Activated CD4-positive, alpha-beta T cell treated with anti-CD3 and anti-CD28 coated beads, Interleukin-10, Interleukin-2, amounts not matched to agents 100 ng/mL and 50 ng/mL, durations not matched to agents 16 hours and 8 hours (primary cell): ENCODE data around the gene CTCF.

Source experiments
- DNase-seq: peaks from one replicate; pipeline ENCODE4 v3.0.0-alpha.2; 2020

CTCF gene

DNA sequence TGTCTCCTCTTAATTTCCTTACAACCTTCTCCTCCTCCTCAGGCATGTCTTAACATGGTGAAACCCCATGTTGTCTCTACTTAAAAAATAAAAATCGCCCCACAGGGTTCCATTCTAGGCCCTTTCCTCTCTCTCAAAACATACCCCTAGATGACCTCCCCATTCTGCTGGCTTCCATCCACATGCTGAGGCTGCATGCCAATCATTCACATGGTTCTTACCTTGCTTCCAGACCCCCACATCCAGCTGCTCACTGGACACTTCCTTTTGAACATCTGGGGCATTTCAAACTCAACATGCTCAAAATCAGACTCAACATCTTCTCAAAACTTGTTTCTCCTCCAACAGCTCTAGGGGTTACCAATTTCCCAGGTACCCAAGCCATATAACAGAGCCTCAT lies 12.4 kb upstream of the CTCF start:
- no peak for DNase-seq

DNA sequence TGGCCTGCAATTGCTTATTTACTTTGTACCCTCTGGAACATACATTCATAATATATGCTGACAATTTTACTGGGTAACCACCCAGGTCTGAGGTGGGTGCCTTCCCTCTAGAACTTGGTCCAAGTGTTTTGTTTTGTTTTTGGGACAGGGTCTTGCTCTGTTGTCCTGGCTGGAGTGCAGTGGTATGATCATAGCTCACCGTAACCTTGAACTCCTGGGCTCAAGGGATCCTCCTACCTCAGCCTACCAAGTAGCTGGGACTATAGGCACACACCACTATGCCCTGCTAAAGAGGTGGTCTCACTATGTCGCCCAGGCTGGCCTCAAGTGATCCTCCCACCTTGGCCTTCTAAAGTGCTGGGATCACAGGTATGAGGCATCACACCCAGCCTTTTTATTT lies 11.2 kb upstream of the CTCF start:
- DNase-seq: no peak

DNA sequence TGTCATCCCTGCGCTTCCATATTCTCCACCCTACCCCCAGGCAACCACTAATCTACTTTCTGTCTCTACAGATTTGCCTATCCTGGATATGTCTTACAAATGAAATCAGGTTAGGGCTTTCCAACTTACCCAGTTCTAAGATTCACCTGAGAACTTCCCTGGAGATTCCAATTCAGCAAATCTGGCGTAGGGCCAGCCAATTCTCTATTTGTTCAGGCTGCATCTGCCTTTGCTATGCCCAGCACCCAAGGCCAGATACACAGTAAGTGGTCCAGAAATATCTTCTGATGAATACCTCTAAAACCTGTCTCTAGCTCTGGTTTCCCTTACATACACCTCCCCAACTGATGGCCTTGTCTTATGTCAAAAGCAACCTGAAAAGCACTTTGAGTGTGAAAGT lies 10.4 kb upstream of the CTCF start:
- DNase-seq: no peak

DNA sequence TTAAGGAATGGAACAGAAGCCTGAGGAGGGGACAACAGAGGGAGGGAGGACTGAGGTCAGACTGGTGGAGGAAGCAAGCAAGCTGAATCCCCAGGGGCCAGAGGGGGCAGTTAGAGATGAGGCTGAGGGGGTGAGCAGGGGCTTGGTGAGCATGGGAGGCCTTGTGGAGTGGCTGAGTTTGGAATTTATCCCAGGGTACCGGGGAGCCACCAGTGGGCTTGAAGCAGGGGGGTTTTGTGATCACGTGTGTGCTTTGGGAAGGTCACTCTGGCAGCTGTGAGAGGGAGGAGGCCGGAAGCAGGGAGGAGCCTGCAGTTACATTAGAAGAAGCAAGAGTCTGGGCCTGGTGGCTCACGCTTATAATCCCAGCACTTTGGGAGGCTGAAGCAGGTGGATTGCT lies 9.8 kb upstream of the CTCF start:
- no peak for DNase-seq

DNA sequence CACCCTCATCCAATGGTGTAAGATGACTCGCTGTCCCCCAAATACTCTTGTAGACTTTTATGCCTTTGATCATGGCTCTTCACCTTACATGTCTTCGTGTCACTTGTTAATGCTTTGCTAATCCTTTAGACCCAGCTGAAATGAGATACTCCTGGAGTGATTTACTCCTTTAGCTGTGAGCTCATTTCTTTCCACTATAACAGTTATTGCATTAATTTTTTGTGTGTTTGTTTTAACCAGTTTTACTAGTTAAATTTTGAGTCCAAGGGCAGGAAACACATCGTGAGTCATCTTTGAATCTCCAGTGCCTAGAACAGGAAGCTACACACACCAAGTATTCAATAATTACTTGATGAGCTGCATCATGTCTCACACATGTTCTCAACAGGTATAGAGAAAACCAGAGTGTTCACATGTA lies 6.5 kb upstream of the CTCF start:
- peak; percentile 84 for DNase-seq

DNA sequence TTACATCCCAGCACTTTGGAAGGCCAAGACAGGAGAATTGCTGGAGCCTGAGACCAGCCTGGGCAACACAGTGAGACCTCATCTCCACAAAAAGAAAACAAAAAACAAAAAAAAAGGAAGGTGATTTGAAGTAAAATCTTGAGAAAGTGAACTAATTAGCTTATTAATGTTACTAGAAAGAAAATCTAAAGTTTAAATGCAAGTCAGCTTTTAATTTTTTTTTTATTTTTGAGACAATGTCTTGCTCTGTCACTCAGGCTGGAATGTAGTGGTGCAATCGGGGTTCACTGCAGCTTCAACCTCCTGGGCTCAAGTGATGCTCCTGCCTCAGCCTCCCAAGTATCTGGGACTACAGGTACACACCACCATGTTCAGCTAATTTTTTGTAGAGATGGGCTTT lies 3.5 kb upstream of the CTCF start:
- DNase-seq: no peak

DNA sequence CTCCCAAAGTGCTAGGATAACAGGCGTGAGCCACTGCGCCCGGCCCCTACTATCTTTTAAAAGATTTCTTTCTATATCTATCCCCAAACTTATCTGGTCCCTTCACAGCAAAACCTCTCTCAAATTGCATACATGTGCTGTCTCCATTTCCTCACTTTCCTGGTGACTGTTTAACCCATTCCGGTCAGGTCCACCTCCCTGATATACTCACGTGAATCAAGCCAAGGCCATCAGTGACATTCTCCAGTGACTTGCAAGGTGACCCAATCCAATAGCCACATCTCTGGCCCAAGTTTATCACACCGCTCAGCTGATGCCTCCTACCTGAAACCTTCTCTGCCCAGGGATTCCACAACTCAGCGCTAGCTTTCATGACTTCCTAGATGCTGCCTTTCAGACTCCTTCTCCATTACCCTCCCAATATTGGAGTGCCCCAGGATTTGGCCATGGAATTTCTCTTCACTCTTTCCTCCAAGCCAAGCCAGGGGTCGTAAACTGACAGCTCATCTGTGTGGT lies 1.4 kb upstream of the CTCF start:
- no peak for DNase-seq

DNA sequence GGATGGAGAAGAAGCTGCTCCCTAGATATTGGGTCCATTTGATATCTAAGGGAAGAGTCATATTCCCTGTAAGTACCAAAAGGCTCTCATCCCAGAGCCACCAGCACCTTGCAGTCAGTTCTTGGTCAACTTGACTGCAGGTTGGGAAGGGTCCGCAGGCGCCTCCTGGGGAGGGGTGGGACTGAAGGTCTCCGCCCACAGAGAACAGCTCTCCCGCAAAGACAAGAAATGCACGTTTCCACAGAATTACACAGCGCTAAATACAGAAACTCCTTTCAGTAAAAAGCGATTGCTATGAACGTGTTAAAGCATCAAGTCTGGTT lies 864 bp upstream of the CTCF start:
- DNase-seq: no peak

DNA sequence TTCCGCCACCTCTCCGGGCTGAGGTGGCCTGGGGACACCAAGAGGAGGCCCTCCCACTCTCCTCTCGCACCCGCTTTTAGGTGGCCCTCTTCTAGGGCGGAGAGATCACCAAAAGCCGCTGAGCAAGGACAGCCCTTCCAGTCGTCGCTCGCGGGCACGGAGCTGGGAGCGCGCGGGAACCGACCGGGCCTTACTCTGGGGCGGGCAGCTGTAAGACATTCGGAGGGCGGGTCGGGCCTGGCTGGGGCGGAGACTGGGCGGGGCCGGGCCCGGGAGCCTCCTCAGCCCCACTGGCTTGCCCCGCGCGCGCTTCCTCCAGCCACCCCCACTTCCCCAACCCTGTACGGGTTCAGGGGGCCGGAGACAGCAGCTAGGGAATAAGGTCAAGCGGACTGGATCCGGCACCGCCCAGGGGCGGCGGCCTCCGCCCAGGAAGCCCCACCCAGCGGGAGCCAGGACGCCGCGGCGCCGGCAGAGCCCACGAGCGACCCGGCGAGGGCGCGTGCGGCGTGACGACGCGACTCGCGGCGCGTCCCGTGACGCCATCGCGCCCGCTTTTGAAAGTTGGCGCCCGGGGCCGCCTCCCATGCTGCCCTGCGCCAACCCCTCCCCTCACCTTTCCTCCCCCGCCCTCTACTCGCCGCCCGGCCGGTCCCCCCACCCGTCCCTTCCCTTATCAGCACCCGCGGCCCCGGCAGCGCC lies 351 bp upstream of the CTCF start:
- peak; percentile 99 for DNase-seq

DNA sequence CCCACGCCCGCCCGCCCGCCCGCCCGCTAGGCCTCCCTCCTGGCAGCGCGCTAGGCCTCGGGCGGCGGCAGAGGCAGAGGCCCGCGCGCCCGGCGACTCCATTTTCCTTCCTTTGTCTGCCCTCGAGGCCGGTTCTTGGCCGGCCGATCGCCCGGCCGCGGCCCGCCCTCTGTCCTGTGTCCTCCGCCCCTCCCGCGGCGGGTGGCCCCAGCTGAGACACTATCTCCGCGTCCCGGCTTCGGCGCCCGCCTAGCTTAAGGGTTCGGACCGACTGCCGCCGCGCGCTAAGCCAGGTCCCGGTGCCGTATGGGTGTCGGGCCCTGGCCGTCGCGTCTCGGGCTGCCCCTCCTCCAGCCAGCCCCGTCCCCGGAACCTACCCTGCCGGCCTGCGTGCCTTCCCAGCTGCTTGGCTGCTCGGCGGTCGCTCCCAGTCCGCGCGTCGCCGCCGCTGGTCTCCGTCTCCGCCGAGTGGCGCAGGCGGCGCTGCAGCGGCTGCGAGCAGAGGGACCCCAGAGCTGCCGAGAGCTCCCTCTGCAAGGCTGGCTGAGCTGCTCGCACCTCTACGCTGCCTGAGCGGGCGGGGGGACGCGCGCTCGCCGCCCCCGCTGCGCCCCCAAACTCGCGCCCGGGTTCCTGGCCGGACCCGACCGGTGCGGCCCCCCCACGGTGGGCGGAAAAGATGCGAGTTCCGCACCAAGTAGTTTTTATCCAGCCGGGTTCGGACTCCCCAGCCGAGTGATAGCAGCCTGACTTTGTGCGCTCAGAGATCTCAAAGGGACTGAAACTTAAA lies 787 bp downstream of the CTCF start:
- peak; percentile 71 for DNase-seq

DNA sequence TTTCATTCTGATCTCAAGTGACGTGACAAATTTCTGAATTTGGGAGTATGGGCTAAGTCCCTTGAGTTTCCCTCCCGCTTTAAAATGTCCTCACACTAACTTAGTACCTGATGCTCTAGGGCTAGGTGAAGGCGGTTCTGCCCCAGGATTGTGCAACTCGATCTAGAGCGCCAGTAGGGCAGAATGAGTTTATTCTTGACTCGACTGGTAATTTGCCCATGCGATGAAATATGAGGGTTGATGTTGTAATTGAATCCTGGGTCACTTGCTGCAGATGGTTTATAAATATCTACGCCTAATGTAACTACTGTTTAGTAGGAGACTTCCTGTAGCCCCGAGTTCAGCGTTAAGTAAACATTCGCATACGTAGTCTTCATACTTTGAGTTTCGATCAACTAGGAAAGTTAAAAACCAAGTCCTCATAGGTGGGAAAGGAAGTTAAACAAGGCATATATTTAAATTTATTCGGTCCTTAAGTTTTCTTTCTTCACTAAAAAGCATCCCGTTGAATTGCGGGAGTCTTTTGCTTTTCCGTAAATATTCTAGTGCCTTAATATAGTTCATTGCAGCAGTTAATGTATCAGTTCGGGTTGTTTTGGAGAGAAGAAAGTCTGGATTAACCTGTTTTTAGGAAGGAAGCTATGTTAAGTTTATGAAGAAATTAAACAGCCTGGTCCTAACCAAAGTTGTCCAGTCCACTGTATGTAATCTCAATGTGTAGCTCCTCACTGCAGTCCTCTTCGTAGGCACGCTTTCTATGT lies 1.6 kb downstream of the CTCF start:
- DNase-seq: peak; percentile 54

DNA sequence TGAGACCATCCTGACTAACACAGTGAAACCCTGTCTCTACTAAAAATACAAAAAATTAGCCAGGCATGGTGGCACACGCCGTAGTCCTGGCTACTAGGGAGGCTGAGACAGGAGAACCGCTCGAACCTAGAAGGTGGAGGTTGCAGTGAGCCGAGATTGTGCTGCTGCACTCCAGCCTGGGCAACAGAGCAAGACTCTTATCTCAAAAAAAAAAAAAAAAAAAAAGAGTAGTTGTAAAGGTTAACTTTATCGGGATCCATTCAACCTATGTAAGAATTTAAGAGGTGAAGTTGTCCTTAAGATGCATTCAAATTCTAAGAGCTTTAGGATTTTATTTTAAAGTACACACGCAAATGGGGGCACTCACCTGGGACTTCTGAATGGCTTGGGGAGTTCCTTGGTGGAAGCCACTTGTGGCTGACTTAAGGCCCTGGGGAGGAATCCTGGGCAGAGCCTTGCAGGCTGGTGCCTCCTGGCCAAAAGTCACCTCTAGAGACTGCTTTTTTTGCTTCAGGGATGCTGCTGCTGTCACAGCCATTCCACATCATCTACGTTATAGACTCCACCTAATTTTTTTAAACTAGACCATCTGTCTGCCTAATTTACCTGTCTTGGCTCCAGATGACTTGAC lies 3.3 kb downstream of the CTCF start:
- DNase-seq: no peak

DNA sequence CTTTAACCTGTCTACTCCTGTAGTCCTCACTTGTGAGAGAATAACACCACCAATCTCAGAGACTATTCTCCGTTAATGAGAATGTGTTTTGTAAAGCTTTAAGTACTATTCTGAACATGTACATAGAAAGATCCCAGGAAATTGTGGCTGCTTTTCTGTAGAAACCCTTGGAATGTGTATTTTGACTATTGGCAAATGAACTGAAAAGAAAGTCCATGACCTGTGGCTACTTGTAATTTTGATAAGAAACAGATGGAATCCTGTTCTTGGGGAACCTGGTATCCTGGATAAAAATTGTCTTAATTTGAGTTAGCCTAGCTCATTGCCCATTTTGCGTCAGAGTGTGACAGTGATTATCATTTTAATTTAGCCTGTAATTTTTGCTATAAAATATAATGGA lies 9.1 kb downstream of the CTCF start:
- DNase-seq: no peak

DNA sequence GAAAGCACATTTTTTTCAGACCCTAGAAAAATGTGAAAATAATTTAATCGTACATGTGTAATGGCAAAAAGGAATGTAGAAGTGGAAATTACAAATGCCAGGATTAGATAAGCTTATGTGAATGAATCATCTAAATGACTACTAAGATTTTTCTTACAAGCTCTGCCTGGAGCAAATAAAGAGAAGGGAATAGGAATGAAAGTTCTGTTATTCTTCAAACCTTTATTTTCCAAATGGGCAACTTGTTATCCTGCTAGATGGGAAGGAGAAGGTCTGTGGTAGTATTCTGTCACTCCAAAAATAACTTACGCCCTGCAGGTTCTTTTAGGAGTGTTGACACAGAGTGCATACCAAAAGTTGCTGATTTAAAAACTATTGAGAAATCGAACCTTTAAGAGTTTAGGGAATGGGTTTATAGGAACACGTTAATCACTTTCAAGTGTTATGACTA lies 9.7 kb downstream of the CTCF start:
- DNase-seq: no peak

DNA sequence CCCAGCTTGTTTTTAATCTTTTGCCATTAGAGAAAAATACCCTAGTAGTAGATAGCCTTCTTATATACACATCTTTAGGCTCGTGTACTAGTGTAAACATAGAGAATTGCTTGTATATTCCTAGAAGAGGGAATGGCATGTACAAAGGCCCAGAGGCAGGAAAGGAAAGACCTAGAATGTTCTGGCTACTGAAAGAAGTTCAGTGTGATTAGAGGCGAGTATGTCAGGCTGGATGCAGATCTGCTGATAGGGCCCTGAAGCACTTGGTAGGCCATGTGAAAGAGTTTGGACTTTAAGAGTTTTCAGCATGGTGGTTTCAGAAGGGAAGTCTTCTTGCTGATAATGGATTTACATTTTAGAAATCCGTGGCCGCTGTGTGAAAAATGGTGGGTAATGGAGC lies 17.4 kb downstream of the CTCF start:
- no peak for DNase-seq

DNA sequence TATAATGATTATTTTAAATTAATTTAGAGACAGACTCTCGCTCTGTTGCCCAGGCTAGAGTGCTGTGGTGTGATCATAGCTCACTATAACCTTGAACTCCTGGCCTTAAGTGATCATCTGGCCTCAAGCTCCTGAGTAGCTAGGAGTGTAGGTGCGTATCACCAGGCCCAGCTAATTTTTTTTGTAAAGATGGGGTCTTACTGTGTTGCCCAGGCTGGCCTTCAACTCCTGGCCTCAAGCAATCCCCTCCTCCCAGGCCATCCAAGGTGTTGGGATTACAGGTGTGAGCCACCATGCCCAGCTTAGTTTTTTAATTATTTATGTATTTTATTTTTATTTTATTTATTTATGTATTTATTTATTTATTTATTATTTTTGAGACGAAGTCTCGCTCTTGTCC lies 17.9 kb downstream of the CTCF start:
- no peak for DNase-seq

DNA sequence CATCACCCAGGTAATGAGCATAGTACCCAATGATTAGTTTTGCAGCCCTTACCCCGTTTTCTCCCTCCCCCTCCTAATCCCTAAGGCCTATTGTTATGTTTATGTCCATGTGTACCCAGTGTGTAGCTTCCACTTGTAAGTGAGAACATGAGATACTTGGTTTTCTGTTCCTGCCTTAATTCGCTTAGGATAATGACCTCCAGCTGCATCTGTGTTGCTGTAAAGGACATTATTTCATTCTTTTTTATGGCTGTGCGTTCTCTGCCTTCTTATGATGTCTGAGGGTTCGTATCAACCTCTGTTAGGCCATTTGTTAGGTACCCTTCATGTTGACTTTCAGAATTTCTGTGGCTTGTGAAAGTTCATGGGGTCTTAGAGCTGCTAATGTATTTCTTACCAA lies 31.0 kb downstream of the CTCF start:
- no peak for DNase-seq

DNA sequence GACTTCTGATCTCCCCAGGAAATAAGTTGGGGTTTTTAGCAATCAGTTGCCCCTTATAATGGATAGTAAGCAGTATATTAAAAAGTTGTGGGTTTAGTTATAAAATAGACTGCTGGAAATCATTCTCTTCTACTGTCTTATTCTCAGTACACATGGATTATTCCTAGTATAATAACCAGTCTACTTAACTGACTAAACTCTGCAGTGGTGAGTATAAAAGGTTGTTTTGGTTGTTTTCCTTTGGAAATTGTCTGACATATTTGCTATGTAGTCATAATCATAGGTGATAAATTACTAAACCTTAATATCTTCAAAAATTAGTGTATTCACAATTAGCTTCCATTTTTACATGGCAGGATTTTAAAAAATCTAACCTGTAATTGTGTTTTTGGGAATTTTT lies 31.4 kb downstream of the CTCF start:
- no peak for DNase-seq

DNA sequence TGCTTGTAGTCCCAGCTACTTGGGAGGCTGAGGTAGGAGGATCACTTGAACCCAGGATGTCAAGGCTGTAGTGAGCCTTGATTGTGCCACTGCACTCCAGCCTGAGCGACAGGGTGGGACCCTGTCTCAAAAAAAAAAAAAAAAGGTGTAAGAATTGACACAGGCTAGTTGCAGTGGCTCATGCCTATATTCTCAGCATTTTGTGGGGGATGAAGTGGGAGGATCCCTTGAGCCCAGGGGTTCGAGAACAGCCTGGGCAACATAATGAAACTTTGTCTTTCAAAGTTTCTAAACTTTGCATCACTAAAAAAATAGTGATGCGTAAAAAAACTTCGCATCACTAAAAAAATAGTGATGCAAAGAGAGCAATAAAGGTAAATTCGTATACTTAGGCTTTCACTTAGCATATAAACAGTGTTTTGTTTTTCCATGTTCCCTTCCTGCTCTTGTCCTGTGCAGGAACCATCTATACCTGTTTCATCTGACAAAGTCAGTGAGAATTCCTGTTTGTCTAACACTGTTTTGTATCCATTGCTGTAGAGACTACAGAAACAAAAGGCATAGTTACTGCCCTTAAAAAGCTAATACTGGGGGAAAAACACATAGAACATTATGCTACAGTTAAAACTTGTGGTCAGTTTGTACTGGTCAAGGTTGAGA lies 32.1 kb downstream of the CTCF start:
- no peak for DNase-seq

DNA sequence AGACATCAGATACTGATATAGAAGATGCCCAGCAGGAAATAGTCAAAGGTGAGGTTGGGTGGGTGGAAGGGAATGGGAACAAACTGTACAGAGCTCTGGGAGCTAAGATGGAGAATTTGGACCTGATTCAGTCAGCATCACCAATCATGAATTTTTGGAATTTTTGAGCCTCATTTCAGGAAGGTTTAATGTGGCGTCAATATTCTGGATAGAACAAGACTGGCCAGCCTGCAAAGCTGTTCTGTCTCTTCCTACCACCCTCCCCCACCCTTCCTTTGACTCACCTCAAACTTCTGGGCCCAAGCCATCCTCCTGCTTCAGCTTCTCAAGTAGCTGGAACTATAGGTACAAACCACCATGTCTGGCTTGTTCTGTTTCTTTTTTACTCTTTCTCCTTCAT lies 32.6 kb downstream of the CTCF start:
- DNase-seq: peak; percentile 41

DNA sequence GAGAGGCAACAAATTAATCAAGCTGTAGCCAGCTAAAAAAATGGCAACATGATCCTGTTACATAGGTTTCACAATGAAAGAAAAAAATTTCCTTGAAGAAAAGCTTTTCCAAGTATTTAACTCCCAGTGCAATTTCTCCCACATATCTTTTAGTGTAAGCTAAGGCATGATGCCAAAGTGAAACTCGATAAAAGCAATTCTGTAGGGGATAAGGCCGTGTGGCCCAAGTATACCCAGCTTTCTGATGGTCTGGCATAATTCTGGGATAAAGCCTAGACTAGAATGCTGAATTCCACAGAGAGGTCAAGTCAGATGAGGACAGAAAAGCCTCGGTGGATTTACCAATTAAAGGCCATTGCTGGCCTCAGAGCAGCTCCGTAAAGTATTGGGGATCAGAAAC lies 36.2 kb downstream of the CTCF start:
- DNase-seq: no peak

DNA sequence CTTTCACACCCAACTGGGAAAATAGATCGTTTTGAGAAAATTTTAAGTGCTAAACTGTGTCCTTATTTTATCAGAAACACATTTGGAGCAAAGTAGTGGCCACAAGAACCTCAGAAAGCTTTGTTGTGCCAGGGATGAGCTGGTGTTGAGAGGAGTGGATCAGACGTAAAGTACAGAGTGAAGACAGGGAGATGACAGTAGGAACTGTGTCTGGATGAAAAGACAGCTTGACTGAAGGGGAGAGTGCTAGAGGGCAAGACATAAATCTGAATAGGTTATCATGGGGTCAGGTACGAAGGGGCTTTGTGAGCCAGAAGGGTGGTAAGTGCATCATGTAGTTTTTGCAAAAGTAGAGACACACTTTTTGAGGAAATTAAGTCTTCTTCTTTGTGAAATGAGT lies 43.3 kb downstream of the CTCF start:
- DNase-seq: no peak

DNA sequence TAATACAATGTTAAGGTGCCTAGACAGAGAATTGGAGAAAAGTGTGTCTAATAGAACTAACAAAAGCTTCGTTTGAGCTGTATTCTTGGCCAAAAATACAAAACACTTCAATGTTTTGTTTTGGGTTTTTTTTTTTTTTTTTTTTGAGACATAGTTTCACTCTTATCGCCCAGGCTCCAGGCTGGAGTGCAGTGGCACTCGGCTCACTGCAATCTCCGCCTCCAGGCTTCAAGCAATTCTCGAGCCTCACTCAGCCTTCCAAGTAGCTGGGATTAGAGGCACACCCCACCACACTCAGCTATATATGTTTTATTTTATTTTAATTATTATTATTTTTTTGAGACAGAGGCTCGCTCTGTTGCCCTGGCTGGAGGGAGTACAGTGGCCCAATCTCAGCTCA lies 44.3 kb downstream of the CTCF start:
- DNase-seq: no peak
